ENCODE measurements around the gene SCO2. TPM values are rescaled to one million over a fixed set of nuclear protein-coding genes. Genes with fewer than 3 reads are reported as not detected.

The SCO2 gene
- total and polyA plus RNA-seq, 9 of the 15 experiments (the other 6 are each of a cell fraction or from before 2014, with no cell fraction given) = 0.34 to 4.0 (median 1.1) TPM; not detected in 3

- TF ChIP-seq BRCA1 (IDR thresholded peaks at IDR 0.05) (no peak), BRCA1 (CRISPR knock-in tag; IDR thresholded peaks at IDR 0.05) (no peak), ZNF124 (CRISPR knock-in tag; IDR thresholded peaks at IDR 0.05) (no peak), PRMT5 (CRISPR knock-in tag; IDR thresholded peaks at IDR 0.05) (no peak), SNIP1 (IDR thresholded peaks at IDR 0.05; ENCODE audit: low read depth) (no peak), SIX5 (IDR thresholded peaks at IDR 0.05; ENCODE audit: borderline replicate concordance in 1 of 2, insufficient read depth in 1 of 2, low read depth in 1 of 2, low read length in 2 of 2) (no peak), NFXL1 (CRISPR knock-in tag; IDR thresholded peaks at IDR 0.05) (no peak), THAP7 (CRISPR knock-in tag; IDR thresholded peaks at IDR 0.05) (no peak), ZNF253 (CRISPR knock-in tag; conservative IDR thresholded peaks at IDR 0.05) (no peak), CBX3 (IDR thresholded peaks at IDR 0.05; ENCODE audit: borderline replicate concordance in 1 of 2, low read length in 2 of 2) (no peak), HDAC2 (IDR thresholded peaks at IDR 0.05) (no peak), ZNF77 (CRISPR knock-in tag; IDR thresholded peaks at IDR 0.05) (no peak), JUNB (CRISPR knock-in tag; conservative IDR thresholded peaks at IDR 0.05) (no peak), PKNOX1 (IDR thresholded peaks at IDR 0.05) (no peak), ZKSCAN1 (IDR thresholded peaks at IDR 0.05; ENCODE audit: low read depth, low read length) (no peak), ARID3B (CRISPR knock-in tag; IDR thresholded peaks at IDR 0.05; ENCODE audit: borderline replicate concordance) (no peak), FOXP1 (CRISPR knock-in tag; IDR thresholded peaks at IDR 0.05) (no peak), TAF7 (tag; IDR thresholded peaks at IDR 0.05) (no peak), E2F3 (CRISPR knock-in tag; IDR thresholded peaks at IDR 0.05) (no peak), ZNF239 (CRISPR knock-in tag; IDR thresholded peaks at IDR 0.05) (no peak), MYC (IDR thresholded peaks at IDR 0.05; ENCODE audit: low read depth, low read length) (no peak), MYC (CRISPR knock-in tag; IDR thresholded peaks at IDR 0.05; ENCODE audit: borderline replicate concordance, low read depth) (no peak), ZBTB5 (IDR thresholded peaks at IDR 0.05) (no peak), MTF1 (CRISPR knock-in tag; IDR thresholded peaks at IDR 0.05; ENCODE audit: borderline replicate concordance) (no peak), RB1 (IDR thresholded peaks at IDR 0.05; ENCODE audit: low read depth) (no peak), EP400 (IDR thresholded peaks at IDR 0.05) (peak; percentile 12; the same call in 1 of the 2 replicates)
Observed at GRCh38 chr22:50485221-50486131, 39.9 kb downstream of the SCO2 start (continued).
